Neutrophil (primary cell): ENCODE results near the gene PCNX2.

Experiments used
- H3K27ac ChIP-seq: fragments of 200-600 bp; sonication (generic); 2 replicates; pipeline ENCODE4 v1.5.1; 2016; ENCODE audit warnings: mild to moderate bottlenecking, moderate library complexity
- H3K27me3 ChIP-seq: fragments of 200-600 bp; sonication (generic); 2 replicates; pipeline ENCODE4 v1.6.0; 2016; ENCODE audit warnings: mild to moderate bottlenecking
- H3K36me3 ChIP-seq: fragments of 200-600 bp; sonication (generic); 2 replicates; pipeline ENCODE4 v1.5.1; 2017
- H3K4me1 ChIP-seq, 2 experiments: fragments of 200-600 bp in 1 of 2; sonication (generic) in 1 of 2; 1 replicate in 1 of 2; 2 replicates in 1 of 2; pipeline versions ENCODE4 v1.5.1 to v1.6.1; 2013 to 2016; ENCODE audit warnings: low read depth in 1 of 2, low read length in 1 of 2, mild to moderate bottlenecking in 1 of 2, moderate library complexity in 1 of 2; ENCODE audit not compliant: control insufficient read depth in 1 of 2, insufficient read depth in 1 of 2
- H3K4me3 ChIP-seq, 2 experiments: fragments of 200-600 bp in 1 of 2; sonication (generic) in 1 of 2; 1 replicate in 1 of 2; 2 replicates in 1 of 2; pipeline ENCODE4 v1.5.1; 2013 to 2016; ENCODE audit warnings: low read depth in 1 of 2, low read length in 1 of 2, mild to moderate bottlenecking in 1 of 2, moderate library complexity in 1 of 2
- H3K9me3 ChIP-seq: fragments of 200-600 bp; sonication (generic); 2 replicates; pipeline ENCODE4 v1.5.1; 2016
- TF ChIP-seq, protein P1 (sequence below): fragments of 200-600 bp; sonication (generic); IDR thresholded peaks from 2 replicates; pipeline ENCODE4 v1.5.1; 2016; ENCODE audit warnings: antibody characterized with exemption

Gene PCNX2

DNA sequence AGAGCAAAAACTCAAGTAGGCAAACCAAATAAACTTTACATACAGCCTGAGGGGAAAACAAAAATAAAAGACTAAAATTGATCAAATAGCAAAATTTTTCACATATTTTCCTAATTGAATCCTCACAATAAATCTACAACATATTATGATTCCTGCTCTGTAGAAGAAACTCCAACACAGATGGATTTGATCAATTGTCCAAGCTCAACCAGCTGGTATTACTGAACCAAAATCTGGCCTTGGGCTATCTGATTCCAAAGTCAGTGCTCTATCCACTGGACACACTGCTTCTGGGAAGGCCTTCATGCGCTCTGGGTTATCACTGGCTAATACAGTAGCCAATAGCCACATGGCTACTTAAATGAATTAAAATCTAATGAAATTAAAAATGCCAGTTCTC, 39.3 kb downstream of the PCNX2 start:
- no peaks in the 10 kb centered on the region for H3K36me3 ChIP-seq
- TF ChIP-seq, protein P1, sequence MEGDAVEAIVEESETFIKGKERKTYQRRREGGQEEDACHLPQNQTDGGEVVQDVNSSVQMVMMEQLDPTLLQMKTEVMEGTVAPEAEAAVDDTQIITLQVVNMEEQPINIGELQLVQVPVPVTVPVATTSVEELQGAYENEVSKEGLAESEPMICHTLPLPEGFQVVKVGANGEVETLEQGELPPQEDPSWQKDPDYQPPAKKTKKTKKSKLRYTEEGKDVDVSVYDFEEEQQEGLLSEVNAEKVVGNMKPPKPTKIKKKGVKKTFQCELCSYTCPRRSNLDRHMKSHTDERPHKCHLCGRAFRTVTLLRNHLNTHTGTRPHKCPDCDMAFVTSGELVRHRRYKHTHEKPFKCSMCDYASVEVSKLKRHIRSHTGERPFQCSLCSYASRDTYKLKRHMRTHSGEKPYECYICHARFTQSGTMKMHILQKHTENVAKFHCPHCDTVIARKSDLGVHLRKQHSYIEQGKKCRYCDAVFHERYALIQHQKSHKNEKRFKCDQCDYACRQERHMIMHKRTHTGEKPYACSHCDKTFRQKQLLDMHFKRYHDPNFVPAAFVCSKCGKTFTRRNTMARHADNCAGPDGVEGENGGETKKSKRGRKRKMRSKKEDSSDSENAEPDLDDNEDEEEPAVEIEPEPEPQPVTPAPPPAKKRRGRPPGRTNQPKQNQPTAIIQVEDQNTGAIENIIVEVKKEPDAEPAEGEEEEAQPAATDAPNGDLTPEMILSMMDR: no peak

DNA sequence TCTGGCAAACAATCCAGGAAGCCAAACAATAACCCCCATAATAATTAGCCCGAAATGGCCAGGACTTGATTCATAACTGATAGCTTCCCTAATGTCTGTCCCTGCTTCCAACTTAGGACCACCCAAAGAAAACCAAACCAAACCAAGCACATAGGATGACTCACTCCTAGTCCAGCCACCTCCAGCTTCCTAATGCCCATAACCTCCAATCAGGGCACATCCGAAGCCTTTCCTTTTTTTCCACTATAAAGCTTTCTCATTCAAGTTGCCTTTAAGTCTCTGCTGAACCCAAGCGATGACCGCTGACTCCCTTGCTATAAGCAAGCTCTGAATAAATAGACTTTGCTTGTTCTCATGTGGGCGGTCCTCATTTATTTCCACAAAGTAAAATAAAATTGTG, 40.4 kb downstream of the PCNX2 start:
- TF ChIP-seq, protein P1: no peak
- H3K4me1 ChIP-seq: peaks cover 15 to 19% of the 10 kb centered on the region in 2 experiments
- H3K27ac ChIP-seq: no peak overlapping the region
- no peaks in the 10 kb centered on the region for H3K9me3 ChIP-seq
- no peak overlapping the region for H3K4me3 ChIP-seq
- H3K36me3 ChIP-seq: no peaks in the 10 kb centered on the region
- H3K27me3 ChIP-seq: no peaks in the 10 kb centered on the region

More for the DNA sequence above, 39.3 kb downstream of the PCNX2 start:
- no peaks in the 10 kb centered on the region for H3K27me3 ChIP-seq
- H3K9me3 ChIP-seq: no peaks in the 10 kb centered on the region
- no peak overlapping the region for H3K27ac ChIP-seq
- H3K4me3 ChIP-seq: no peak overlapping the region
- H3K4me1 ChIP-seq: peaks cover 15 to 19% of the 10 kb centered on the region in 2 experiments

DNA sequence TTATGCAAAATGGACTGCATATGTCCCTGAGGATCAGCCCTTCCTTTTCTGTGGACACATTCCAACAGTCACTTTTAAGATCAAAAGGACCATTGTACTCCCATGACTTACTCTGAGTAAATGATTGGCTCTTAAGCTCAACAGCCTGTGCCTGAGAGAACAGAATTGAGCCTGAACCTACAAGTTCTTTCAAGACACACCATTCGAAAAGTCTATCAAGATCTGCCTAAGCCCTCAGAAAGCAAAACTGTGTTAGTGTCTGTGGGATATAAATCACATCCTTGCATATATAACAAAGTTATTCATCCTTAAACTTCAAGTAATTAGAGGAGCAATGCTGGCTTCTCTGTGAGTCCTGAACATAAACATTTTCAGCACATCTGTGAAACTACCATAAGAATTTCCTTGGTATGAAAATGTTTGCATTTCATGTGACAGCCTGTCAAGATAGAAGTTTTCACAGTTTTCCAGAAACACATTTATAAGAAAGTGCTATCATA, 41.6 kb downstream of the PCNX2 start:
- Histone ChIP-seq H3K27ac (no peak overlapping the region), H3K4me3 (no peak overlapping the region), H3K36me3 (no peaks in the 10 kb centered on the region), H3K4me1 (peaks cover 17 to 20% of the 10 kb centered on the region in 2 experiments), H3K9me3 (no peaks in the 10 kb centered on the region), H3K27me3 (no peaks in the 10 kb centered on the region)
- TF ChIP-seq, protein P1: no peak

DNA sequence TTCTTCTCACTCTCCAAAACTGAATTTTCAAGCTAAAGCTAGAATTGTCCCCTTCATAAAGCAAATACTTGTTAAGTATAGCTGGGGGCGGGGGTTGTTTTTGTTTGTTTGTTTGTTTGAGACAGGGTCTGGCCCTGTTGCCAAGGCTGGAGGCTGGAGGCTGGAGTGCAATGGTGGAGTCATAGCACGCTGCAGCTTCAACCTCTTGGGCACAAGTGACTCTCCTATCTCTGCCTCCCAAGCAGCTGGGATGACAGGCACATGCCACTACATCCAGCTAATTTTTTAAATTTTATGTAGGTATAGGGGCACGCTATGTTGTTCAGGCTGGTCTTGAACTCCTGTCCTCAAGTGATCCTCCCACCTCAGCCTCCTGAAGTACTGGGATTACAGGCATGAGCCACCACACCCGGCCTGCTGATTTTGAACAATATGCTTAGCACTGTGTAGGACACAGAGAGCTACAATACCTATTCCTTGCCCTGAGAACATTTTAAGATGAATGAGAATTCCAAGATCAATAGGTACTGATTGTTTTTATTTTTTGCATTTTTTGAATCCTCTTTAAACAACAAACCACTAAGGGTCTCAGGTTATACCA, 42.2 kb downstream of the PCNX2 start:
- H3K36me3 ChIP-seq: no peaks in the 10 kb centered on the region
- TF ChIP-seq, protein P1: no peak
- peaks cover 19 to 24% of the 10 kb centered on the region in 2 experiments for H3K4me1 ChIP-seq
- H3K27me3 ChIP-seq: no peaks in the 10 kb centered on the region
- H3K27ac ChIP-seq: no peak overlapping the region
- no peaks in the 10 kb centered on the region for H3K9me3 ChIP-seq
- H3K4me3 ChIP-seq: no peak overlapping the region

DNA sequence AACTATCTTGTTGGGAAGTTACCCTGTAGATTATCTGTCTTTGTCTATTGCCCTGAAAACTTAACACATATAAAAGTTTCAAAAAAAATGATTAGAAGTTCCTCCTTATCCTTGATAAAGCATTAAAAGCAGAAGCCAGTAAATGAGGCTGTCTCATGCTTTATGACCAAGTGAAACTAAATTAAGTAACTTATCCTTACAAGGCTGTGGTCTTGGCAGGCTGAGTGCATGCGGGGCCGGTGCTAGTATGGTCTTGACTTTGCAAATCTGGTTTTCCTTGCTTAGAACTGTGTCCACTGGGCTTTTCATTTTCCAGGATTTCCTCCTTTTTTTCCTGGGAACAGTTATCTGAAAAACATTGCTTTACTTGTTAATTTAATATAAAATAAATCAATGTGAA, 43.1 kb downstream of the PCNX2 start:
- Histone ChIP-seq H3K27me3 (no peaks in the 10 kb centered on the region), H3K4me3 (no peak overlapping the region), H3K27ac (no peak overlapping the region), H3K9me3 (no peaks in the 10 kb centered on the region), H3K36me3 (no peaks in the 10 kb centered on the region), H3K4me1 (peaks cover 11 to 18% of the 10 kb centered on the region in 2 experiments)
- TF ChIP-seq, protein P1: no peak
